ENCODE data around the gene STAM.
"Not testable (repeated sequence)": the region's sequence is repeated elsewhere in the genome, so short reads cannot be mapped to it uniquely, and the experiment has no call there.

Gene STAM

DNA sequence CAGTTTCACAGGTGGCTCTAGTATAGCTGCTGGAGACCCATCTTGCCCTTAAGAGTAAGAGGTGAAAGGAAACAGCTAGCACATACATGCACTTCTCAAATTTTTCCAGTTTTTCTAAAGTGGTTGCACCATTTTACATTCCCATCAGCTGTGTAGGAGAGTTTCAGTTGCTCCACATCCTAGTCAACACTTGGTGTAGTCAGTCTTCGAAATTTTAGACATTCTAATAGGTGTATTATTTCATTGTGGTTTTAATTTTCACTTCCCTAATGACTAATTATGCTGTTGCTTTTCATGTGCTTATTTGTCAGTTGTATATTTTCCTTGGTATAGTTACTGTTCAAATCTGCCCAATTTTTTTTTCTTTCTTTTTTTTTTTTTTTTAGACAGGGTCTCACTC lies 17.3 kb upstream of the STAM start:
- no peak for DNase-seq
- H3K4me2 ChIP-seq (ENCODE audit: low read length) = no peak overlapping the region
- no peak overlapping the region for H3K4ac ChIP-seq (ENCODE audit: low read depth, low read length)
- H3K27ac ChIP-seq (ENCODE audit: low read depth, low read length) = no peak overlapping the region
- H3K23ac ChIP-seq (ENCODE audit: low read length) = no peak overlapping the region
- no peaks in the 10 kb centered on the region for H3K36me3 ChIP-seq (ENCODE audit: control insufficient read depth in 1 of 2, insufficient read depth in 2 of 2, low read length in 2 of 2)
- H3K18ac ChIP-seq (ENCODE audit: low read length) = no peak overlapping the region
- H4K91ac ChIP-seq (ENCODE audit: low read depth, low read length) = no peak overlapping the region
- H3K4me3 ChIP-seq (ENCODE audit: low read depth, low read length) = no peak overlapping the region
- H3K9ac ChIP-seq (ENCODE audit: low read length) = no peak overlapping the region
- no CpG with 5 or more reads among the region's 1 CpG for WGBS (ENCODE audit: extremely low coverage, insufficient coverage, insufficient read length)
- H2AFZ ChIP-seq (ENCODE audit: insufficient read depth, low read length, poor library complexity) = no peak overlapping the region
- H4K8ac ChIP-seq (ENCODE audit: low read depth, low read length) = no peak overlapping the region
- no peaks in the 10 kb centered on the region for H3K4me1 ChIP-seq (ENCODE audit: control insufficient read depth in 1 of 2, insufficient read depth in 2 of 2, low read length in 2 of 2)
- H2BK120ac ChIP-seq (ENCODE audit: insufficient read depth, low read length, poor library complexity) = no peak overlapping the region
- H2AK5ac ChIP-seq (ENCODE audit: low read length) = no peak overlapping the region
- no peaks in the 10 kb centered on the region for H3K27me3 ChIP-seq (ENCODE audit: insufficient read depth, low read length)
- H3K79me2 ChIP-seq (ENCODE audit: control insufficient read depth, insufficient read depth, low read length, poor library complexity) = no peaks in the 10 kb centered on the region
- H3K79me1 ChIP-seq (ENCODE audit: low read length) = no peaks in the 10 kb centered on the region
- no peak overlapping the region for H2BK5ac ChIP-seq (ENCODE audit: low read depth, low read length, poor library complexity)
- H3K9me3 ChIP-seq (ENCODE audit: insufficient read depth, low read depth, low read length) = no peaks in the 10 kb centered on the region
- H3K14ac ChIP-seq (ENCODE audit: low read length) = no peak overlapping the region
- H4K12ac ChIP-seq (ENCODE audit: low read depth, low read length) = no peak overlapping the region
- no peak overlapping the region for H2BK12ac ChIP-seq (ENCODE audit: low read length)

DNA sequence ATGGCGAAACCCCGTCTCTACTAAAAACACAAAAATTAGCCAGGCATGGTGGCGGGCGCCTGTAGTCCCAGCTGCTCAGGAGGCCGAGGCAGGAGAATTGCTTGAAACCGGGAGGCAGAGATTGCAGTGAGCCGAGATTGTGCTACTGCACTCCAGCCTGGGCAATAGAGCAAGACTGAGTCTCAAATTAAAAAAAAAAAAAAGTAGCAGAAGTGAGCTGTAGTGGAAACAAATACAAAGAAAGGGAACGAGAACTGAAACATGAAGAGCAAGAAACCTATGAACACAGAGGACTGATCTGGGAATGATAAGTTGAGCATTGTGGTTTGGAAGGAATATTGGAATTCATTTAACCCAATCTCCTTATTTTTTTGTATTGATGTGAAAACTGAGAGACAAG lies 11.4 kb upstream of the STAM start:
- H4K12ac ChIP-seq (ENCODE audit: low read depth, low read length); DNase-seq; H3K4me1 ChIP-seq (ENCODE audit: control insufficient read depth in 1 of 2, insufficient read depth in 2 of 2, low read length in 2 of 2); H3K14ac ChIP-seq (ENCODE audit: low read length); H3K27me3 ChIP-seq (ENCODE audit: insufficient read depth, low read length); H3K4ac ChIP-seq (ENCODE audit: low read depth, low read length); H3K79me2 ChIP-seq (ENCODE audit: control insufficient read depth, insufficient read depth, low read length, poor library complexity); H3K18ac ChIP-seq (ENCODE audit: low read length); H2BK5ac ChIP-seq (ENCODE audit: low read depth, low read length, poor library complexity); H2AFZ ChIP-seq (ENCODE audit: insufficient read depth, low read length, poor library complexity); H2AK5ac ChIP-seq (ENCODE audit: low read length); H3K23ac ChIP-seq (ENCODE audit: low read length); H3K4me3 ChIP-seq (ENCODE audit: low read depth, low read length); H4K8ac ChIP-seq (ENCODE audit: low read depth, low read length); H2BK120ac ChIP-seq (ENCODE audit: insufficient read depth, low read length, poor library complexity); H4K91ac ChIP-seq (ENCODE audit: low read depth, low read length); H3K4me2 ChIP-seq (ENCODE audit: low read length); H3K9ac ChIP-seq (ENCODE audit: low read length); H3K9me3 ChIP-seq (ENCODE audit: insufficient read depth, low read depth, low read length); H3K27ac ChIP-seq (ENCODE audit: low read depth, low read length); H3K36me3 ChIP-seq (ENCODE audit: control insufficient read depth in 1 of 2, insufficient read depth in 2 of 2, low read length in 2 of 2); H3K79me1 ChIP-seq (ENCODE audit: low read length); H2BK12ac ChIP-seq (ENCODE audit: low read length): not testable (repeated sequence)
- no CpG with 5 or more reads among the region's 8 CpGs for WGBS (ENCODE audit: extremely low coverage, insufficient coverage, insufficient read length)

DNA sequence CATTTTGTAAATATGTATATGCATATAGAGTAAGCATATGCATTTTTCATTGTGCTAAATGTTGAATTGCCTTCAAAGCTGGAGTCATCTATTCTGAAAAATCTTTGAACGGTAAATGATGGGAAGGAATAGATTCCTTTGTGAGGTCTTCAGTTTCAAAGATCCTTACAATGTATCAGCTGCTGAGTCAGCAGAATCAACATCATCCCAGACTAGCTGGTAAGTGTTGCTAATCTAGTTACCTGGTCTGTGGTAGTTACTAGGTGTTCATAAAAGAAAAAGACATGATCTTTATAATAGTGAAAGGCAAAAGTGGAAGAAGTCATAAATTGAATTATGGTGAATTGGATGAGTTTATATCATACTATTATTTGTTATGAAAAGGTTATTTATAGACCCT lies 10.6 kb upstream of the STAM start:
- Histone ChIP-seq H2BK120ac (ENCODE audit: insufficient read depth, low read length, poor library complexity) (no peak overlapping the region), H3K9me3 (ENCODE audit: insufficient read depth, low read depth, low read length) (no peaks in the 10 kb centered on the region), H3K23ac (ENCODE audit: low read length) (no peak overlapping the region), H2AFZ (ENCODE audit: insufficient read depth, low read length, poor library complexity) (no peak overlapping the region), H3K4me3 (ENCODE audit: low read depth, low read length) (no peak overlapping the region), H3K14ac (ENCODE audit: low read length) (no peak overlapping the region), H3K4me1 (ENCODE audit: control insufficient read depth in 1 of 2, insufficient read depth in 2 of 2, low read length in 2 of 2) (no peaks in the 10 kb centered on the region), H4K12ac (ENCODE audit: low read depth, low read length) (no peak overlapping the region), H3K27me3 (ENCODE audit: insufficient read depth, low read length) (no peaks in the 10 kb centered on the region), H4K8ac (ENCODE audit: low read depth, low read length) (no peak overlapping the region), H2AK5ac (ENCODE audit: low read length) (no peak overlapping the region), H3K79me1 (ENCODE audit: low read length) (no peaks in the 10 kb centered on the region), H3K9ac (ENCODE audit: low read length) (no peak overlapping the region), H3K4ac (ENCODE audit: low read depth, low read length) (no peak overlapping the region), H3K4me2 (ENCODE audit: low read length) (no peak overlapping the region), H3K27ac (ENCODE audit: low read depth, low read length) (no peak overlapping the region), H2BK12ac (ENCODE audit: low read length) (no peak overlapping the region), H3K36me3 (ENCODE audit: control insufficient read depth in 1 of 2, insufficient read depth in 2 of 2, low read length in 2 of 2) (no peaks in the 10 kb centered on the region), H3K18ac (ENCODE audit: low read length) (no peak overlapping the region), H2BK5ac (ENCODE audit: low read depth, low read length, poor library complexity) (no peak overlapping the region), H3K79me2 (ENCODE audit: control insufficient read depth, insufficient read depth, low read length, poor library complexity) (no peaks in the 10 kb centered on the region), H4K91ac (ENCODE audit: low read depth, low read length) (no peak overlapping the region)
- no peak for DNase-seq
- no CpG with 5 or more reads among the region's 1 CpG for WGBS (ENCODE audit: extremely low coverage, insufficient coverage, insufficient read length)

DNA sequence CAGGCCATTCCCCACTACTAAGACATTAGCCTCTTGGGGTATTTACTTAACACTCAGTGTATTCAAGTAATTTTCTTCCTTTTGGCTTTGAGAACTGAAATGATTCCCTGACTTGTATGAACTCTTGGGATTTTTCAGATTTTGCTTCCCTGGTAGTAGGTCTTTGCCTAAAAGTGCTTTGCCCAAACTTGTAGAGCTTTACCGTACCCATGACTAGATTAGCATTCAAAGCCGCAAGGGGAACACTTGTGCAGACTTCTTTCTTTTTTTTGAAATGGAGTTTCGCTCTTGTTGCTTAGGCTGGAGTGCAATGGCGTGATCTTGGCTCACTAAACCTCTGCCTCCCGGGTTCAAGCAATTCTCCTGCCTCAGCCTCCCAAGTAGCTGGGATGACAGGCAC lies 6.1 kb upstream of the STAM start:
- H4K91ac ChIP-seq (ENCODE audit: low read depth, low read length) = no peak overlapping the region
- no peaks in the 10 kb centered on the region for H3K36me3 ChIP-seq (ENCODE audit: control insufficient read depth in 1 of 2, insufficient read depth in 2 of 2, low read length in 2 of 2)
- no peak overlapping the region for H3K4me2 ChIP-seq (ENCODE audit: low read length)
- H4K8ac ChIP-seq (ENCODE audit: low read depth, low read length) = no peak overlapping the region
- H3K27ac ChIP-seq (ENCODE audit: low read depth, low read length) = no peak overlapping the region
- H2BK12ac ChIP-seq (ENCODE audit: low read length) = no peak overlapping the region
- no peak overlapping the region for H2AFZ ChIP-seq (ENCODE audit: insufficient read depth, low read length, poor library complexity)
- no peak overlapping the region for H3K14ac ChIP-seq (ENCODE audit: low read length)
- H3K79me1 ChIP-seq (ENCODE audit: low read length) = no peaks in the 10 kb centered on the region
- H2BK5ac ChIP-seq (ENCODE audit: low read depth, low read length, poor library complexity) = no peak overlapping the region
- no peak overlapping the region for H2BK120ac ChIP-seq (ENCODE audit: insufficient read depth, low read length, poor library complexity)
- no peak for DNase-seq
- no peak overlapping the region for H4K12ac ChIP-seq (ENCODE audit: low read depth, low read length)
- no peak overlapping the region for H3K23ac ChIP-seq (ENCODE audit: low read length)
- H3K4me3 ChIP-seq (ENCODE audit: low read depth, low read length) = no peak overlapping the region
- H3K9me3 ChIP-seq (ENCODE audit: insufficient read depth, low read depth, low read length) = no peaks in the 10 kb centered on the region
- no peak overlapping the region for H3K18ac ChIP-seq (ENCODE audit: low read length)
- WGBS (ENCODE audit: extremely low coverage, insufficient coverage, insufficient read length) = no CpG with 5 or more reads among the region's 5 CpGs
- H3K9ac ChIP-seq (ENCODE audit: low read length) = no peak overlapping the region
- no peaks in the 10 kb centered on the region for H3K79me2 ChIP-seq (ENCODE audit: control insufficient read depth, insufficient read depth, low read length, poor library complexity)
- no peaks in the 10 kb centered on the region for H3K4me1 ChIP-seq (ENCODE audit: control insufficient read depth in 1 of 2, insufficient read depth in 2 of 2, low read length in 2 of 2)
- no peak overlapping the region for H2AK5ac ChIP-seq (ENCODE audit: low read length)
- H3K4ac ChIP-seq (ENCODE audit: low read depth, low read length) = no peak overlapping the region
- no peaks in the 10 kb centered on the region for H3K27me3 ChIP-seq (ENCODE audit: insufficient read depth, low read length)

Data from trophoblast cell (in vitro differentiated cells and primary cell).